Skeletal muscle satellite cell (primary cell): ENCODE measurements around the gene IL10RA. TPM values are rescaled to one million over a fixed set of nuclear protein-coding genes. Genes with fewer than 3 reads are reported as not detected.
"Not testable (repeated sequence)": the region's sequence is repeated elsewhere in the genome, so short reads cannot be mapped to it uniquely, and the experiment has no call there.

Experiments
- H3K27me3 ChIP-seq: 2 replicates; pipeline ENCODE4 v1.7.0; 2013; ENCODE audit warnings: low read length; ENCODE audit not compliant: control insufficient read depth, insufficient read depth
- H3K36me3 ChIP-seq: 2 replicates; pipeline ENCODE4 v1.7.0; 2013; ENCODE audit warnings: mild to moderate bottlenecking, control low read depth, low read length; ENCODE audit not compliant: insufficient read depth
- H3K4me1 ChIP-seq: 2 replicates; pipeline ENCODE4 v1.7.0; 2013; ENCODE audit warnings: low read length; ENCODE audit not compliant: control insufficient read depth, insufficient read depth
- H3K4me2 ChIP-seq: 2 replicates; pipeline ENCODE4 v1.7.0; 2013; ENCODE audit warnings: mild to moderate bottlenecking, low read length
- H3K4me3 ChIP-seq: 2 replicates; pipeline ENCODE4 v1.7.0; 2013; ENCODE audit warnings: low read length
- H3K9ac ChIP-seq: 2 replicates; pipeline ENCODE4 v1.7.0; 2013; ENCODE audit warnings: mild to moderate bottlenecking, low read depth, low read length, moderate library complexity
- H3K9me3 ChIP-seq: replicated peaks from 2 replicates; pipeline ENCODE4 v1.7.0; 2013; ENCODE audit warnings: mild to moderate bottlenecking, control low read depth, low read length
- total RNA-seq: library from RNA; depleted of rRNA; stranded (reverse); fragments of >200 nt; gene quantifications from 2 replicates; pipeline ENCODE4 v1.2.3, GENCODE V29; 2012; rRNA removed

IL10RA gene
- total RNA-seq, result not detected in 2 replicates

DNA sequence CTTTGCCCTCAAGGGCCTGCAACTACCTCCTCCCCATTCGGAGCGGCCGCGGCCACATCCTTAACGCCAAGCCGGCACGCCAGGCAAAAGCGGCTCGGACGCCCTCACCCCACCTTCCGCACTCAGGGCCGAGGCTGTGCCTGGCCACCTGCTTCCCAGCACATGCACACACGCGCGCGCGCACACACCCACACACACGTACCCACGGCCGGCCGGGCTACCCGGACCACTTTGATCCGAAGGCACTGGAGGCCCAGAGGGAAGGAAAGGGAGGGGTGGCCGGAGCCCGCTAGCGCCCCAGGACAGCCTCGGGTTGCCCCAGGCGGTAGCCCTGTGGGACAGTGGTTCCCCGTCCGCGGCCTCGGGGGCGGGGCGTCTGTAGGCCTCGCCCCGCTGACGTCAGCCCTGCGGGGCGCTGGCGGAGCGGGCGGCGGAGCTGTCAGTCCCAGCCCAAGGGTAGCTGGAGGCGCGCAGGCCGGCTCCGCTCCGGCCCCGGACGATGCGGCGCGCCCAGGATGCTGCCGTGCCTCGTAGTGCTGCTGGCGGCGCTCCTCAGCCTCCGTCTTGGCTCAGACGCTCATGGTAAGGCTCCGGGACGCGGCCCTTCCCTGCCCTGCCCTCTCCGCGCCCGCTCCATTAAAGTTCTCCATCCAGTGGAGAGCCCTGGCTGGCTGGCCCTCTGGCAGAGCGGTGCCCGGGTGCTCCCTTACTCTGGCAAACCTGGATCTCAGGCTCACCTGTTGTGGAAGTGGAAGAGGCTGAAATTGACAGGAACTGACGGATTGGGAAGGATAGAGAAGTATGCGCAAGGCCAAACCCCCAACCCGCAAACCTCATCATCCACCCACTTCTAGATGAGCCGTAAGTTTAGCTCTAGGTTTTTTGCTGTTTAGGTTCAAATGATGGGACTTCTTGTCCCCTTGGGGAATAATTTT lies at the start of gene IL10RA:
TSS of gene IL10RA (plus strand) at position 442 of the 935 bp plus-strand sequence. CDS start at position 516, 74 bp downstream.
- H3K36me3 ChIP-seq, result no peaks in the 10 kb centered on the region
- no peak within 1 kb of the TSS for H3K9ac ChIP-seq
- H3K4me1 ChIP-seq, result no peaks in the 10 kb centered on the region
- peaks cover 32% of the 10 kb centered on the region for H3K27me3 ChIP-seq
- no peaks in the 10 kb centered on the region for H3K9me3 ChIP-seq
- H3K4me3 ChIP-seq, result peak within 1 kb of the TSS; percentile 61
- peak within 1 kb of the TSS; percentile 81 for H3K4me2 ChIP-seq

DNA sequence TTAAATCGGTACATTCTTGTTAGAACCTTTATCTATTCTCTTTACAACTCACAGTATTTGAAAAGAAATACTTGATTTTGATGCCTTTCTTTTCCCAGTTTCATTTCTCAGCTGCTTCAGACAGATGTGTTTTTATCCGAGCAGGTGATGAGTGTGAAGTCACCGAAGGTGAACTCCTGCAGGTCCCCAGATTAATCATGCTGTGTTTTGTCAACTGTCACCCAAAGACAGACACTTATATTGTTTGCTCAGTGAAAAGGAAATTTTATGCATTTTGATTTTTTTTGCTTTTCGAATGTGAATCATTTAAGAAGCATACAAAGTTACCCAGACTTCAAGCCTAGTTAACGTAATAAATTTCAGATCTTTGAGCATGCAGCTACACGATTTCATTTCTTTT lies 49.2 kb upstream of the IL10RA start:
- H3K4me2 ChIP-seq, result no peak overlapping the region
- no peaks in the 10 kb centered on the region for H3K9me3 ChIP-seq
- H3K27me3 ChIP-seq, result peaks cover 15% of the 10 kb centered on the region
- no peak overlapping the region for H3K9ac ChIP-seq
- H3K36me3 ChIP-seq, result no peaks in the 10 kb centered on the region
- no peak overlapping the region for H3K4me3 ChIP-seq
- no peaks in the 10 kb centered on the region for H3K4me1 ChIP-seq

DNA sequence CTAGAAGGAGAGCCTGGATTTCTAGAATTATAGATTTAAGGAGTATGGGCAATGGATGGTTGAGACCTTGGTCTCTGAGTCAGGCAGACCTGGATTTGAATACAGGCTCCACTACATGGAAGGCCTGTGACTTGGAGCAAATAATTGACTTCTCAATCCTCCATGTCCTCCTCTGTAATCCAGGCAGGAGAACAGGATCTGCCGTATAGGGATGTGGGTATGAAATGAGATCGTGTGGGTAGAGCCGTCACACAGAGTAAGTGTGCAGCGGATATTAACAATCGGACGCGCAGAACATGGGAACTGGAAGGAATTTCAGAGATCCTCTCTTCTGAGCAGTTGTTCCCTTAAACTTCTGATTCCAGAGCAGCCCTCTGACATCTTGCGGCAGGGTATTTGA lies 45.5 kb upstream of the IL10RA start:
- H3K4me2 ChIP-seq, result no peak overlapping the region
- H3K9me3 ChIP-seq, result no peaks in the 10 kb centered on the region
- peaks cover 25% of the 10 kb centered on the region for H3K27me3 ChIP-seq
- H3K4me1 ChIP-seq, result no peaks in the 10 kb centered on the region
- no peak overlapping the region for H3K4me3 ChIP-seq
- no peaks in the 10 kb centered on the region for H3K36me3 ChIP-seq
- H3K9ac ChIP-seq, result no peak overlapping the region

DNA sequence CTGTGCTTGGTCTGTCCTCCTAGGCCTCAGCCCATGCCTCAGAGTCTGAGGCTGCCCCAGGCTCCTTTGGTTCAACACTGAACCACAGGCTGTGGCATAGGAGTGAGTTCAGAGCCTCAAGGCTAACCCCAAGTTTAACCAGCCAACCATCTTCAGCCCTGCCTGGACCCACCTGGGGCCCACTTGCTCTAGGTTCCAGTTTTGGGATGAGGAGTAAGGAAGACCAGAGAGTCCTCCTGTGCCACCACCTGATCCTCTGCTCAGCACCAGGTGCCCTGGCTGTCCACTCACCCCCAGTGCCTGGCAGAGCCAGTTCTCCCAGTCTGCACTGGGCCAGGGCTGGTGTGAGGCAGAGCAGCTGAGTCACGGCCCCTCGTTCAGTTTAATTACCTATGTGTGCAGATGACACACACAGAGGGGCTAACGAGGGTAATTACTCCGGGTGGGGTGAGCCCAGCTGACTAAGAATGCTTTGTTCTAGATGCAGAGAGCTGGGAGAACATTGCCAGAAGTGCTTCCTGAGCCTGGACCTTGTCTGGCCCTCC lies 45.0 kb upstream of the IL10RA start:
- no peaks in the 10 kb centered on the region for H3K9me3 ChIP-seq
- H3K36me3 ChIP-seq, result no peaks in the 10 kb centered on the region
- no peak overlapping the region for H3K4me2 ChIP-seq
- H3K9ac ChIP-seq, result no peak overlapping the region
- H3K4me3 ChIP-seq, result no peak overlapping the region
- H3K27me3 ChIP-seq, result peaks cover 28% of the 10 kb centered on the region
- H3K4me1 ChIP-seq, result no peaks in the 10 kb centered on the region

DNA sequence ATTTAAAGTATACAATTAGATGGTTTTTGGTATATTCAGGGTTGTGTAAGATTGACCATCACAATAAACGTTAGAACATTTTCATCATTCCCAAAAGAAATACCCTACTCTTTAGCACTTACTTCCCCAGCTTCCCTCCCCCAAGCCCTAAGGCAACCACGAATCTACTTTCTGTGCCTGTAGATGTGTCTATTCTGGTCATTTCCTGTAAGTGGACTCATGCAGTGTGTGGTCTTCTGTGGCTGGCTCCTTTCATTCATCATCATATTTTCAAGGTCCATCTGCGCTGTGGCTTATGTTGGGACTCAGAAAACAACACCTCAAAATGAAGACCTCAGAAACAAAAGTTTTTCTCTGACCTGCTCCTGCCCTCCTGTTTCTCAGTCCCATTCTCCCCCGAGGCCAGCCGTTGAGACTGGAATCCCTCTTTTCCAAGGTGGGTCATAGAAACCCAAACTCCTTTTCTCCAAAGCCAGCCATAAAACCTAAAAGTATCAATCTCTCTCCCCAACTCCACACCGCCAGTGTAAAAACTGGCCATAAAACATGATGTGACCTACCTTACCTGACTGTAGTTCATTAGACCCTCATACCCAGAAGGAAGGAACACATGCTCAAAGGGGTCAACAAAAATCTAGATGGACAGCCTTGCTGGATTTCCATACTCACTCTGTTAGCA lies 44.1 kb upstream of the IL10RA start:
- Histone ChIP-seq H3K27me3 (peaks cover 28% of the 10 kb centered on the region), H3K4me3 (no peak overlapping the region), H3K36me3 (no peaks in the 10 kb centered on the region), H3K9me3 (no peaks in the 10 kb centered on the region), H3K9ac (no peak overlapping the region), H3K4me2 (no peak overlapping the region), H3K4me1 (peaks cover 4% of the 10 kb centered on the region)

DNA sequence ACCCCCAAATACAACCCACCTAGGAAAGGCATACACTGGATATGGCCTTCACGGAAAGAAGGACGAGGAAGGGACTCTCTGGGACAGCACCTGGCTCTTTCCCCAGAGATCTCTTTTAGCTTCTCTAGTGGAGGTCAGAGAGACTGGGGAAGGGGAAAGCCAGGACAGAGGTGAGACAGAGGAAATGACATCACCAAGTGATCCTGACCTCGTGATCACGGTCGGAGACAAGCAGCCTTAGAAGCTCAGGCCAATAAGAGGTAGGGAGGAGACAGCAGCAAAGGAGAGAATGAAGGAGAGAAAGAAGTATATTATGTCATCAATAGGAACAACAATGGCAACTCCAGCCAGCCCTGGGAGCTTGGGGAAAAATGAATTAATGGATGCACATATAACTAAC lies 41.6 kb upstream of the IL10RA start:
- no peak overlapping the region for H3K4me2 ChIP-seq
- no peaks in the 10 kb centered on the region for H3K36me3 ChIP-seq
- no peak overlapping the region for H3K4me3 ChIP-seq
- no peaks in the 10 kb centered on the region for H3K9me3 ChIP-seq
- H3K4me1 ChIP-seq, result peaks cover 4% of the 10 kb centered on the region
- H3K27me3 ChIP-seq, result peaks cover 31% of the 10 kb centered on the region
- no peak overlapping the region for H3K9ac ChIP-seq

DNA sequence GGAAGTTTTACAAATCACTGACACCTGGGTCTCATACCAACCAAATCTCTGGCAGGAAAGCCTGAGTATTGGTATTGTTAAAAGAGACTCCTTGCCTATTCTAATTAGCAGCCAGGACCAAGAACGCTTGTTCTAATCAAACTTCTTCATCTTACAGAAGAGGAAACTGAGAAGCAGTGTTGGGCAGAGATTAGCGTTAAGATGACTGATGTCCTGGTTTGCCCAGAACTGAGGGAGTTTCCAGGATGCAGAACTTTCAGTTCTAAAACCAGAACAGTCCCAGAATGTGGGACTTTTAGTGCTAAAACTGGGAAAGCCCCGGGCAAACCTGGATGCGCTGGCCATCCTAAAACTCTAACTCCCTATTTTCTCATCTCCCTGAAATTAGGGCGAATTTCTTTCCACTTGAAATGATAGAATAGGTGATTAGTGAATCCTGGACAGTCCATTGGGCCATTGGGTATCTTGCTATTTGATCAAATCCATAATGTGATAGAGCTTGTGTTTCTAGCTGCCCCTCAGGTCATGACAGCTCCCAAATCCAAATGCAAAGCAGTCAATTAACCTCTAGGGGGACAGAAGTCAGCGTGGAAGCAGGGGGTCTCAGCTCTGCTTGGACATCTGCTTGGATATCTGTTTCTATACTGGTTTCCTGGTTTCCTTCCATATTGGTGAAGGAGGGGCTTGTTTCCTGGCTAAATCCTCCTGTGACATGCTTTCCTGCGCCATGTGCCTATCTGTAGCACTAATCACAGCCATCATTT lies 41.0 kb upstream of the IL10RA start:
- Histone ChIP-seq H3K27me3 (peaks cover 35% of the 10 kb centered on the region), H3K9me3 (no peaks in the 10 kb centered on the region), H3K4me2 (no peak overlapping the region), H3K4me1 (peaks cover 4% of the 10 kb centered on the region), H3K9ac (no peak overlapping the region), H3K4me3 (no peak overlapping the region), H3K36me3 (no peaks in the 10 kb centered on the region)

DNA sequence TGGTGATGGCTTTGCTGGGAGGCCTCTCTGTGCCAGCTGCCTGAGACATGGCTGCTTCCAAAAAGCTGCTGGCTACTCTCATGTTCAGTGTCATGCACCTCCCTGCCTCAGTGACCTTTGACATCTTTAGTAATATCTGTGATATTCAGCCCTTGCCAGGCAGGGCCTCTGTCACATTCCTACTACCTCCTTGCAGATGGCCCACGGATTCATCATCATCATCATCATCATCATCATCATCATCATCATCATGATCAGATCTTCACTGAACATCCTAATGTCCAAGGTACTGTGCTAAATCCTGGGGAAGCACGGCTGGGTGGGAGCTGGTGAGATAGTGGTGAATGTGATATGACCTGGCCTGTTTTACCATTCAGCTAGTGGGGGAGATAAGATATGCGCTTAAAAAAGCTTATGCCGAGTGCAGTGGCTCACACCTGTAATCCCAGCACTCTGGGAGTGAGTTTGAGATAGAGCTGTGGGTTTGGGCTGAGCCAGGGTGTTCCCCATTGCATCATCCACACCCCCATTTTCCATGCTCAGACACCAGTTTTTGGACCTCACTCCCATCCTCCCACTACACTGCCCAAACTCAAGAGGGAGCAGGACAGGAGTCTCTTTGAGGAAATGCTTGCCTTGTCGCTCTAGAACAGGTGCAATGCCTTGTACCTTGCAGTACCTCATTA lies 39.9 kb upstream of the IL10RA start:
- Histone ChIP-seq H3K9ac (no peak overlapping the region), H3K4me2 (no peak overlapping the region), H3K4me3 (no peak overlapping the region), H3K9me3 (no peaks in the 10 kb centered on the region), H3K27me3 (peaks cover 46% of the 10 kb centered on the region), H3K36me3 (no peaks in the 10 kb centered on the region), H3K4me1 (peaks cover 4% of the 10 kb centered on the region)

DNA sequence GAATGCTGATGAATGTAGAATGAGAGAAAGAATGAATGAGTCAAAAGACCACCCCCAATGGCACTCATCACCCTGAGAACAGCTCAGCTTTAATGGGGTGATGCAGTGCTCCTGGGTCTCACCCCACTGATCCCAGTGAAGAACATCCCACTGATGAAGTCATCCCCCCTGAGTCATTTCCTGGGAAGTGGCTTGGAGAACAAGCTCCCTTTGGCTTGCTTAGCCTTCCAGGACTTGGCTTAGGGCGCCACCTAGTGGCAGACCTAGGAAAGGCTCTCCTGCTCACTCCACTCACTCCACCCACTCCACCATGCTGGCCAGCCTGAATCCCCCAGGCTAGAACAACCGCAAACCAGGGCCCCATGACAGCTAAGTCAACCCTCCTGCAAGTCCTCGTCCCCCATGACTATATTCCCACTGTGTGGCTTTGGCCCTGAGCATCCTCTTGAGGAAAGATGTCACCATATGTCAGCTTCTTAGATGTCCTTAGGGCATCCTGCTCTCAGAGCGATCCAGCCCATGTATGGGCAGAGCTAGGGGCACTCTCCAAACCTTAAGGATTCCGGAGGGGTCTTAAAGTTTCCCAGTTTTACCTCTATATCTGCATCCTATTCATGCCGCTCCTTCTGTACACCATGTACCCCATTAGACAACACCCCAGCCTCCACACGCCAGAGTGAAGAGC lies 39.2 kb upstream of the IL10RA start:
- H3K27me3 ChIP-seq, result peaks cover 46% of the 10 kb centered on the region
- H3K4me2 ChIP-seq, result no peak overlapping the region
- no peak overlapping the region for H3K9ac ChIP-seq
- no peaks in the 10 kb centered on the region for H3K9me3 ChIP-seq
- H3K36me3 ChIP-seq, result no peaks in the 10 kb centered on the region
- no peak overlapping the region for H3K4me3 ChIP-seq
- H3K4me1 ChIP-seq, result peaks cover 4% of the 10 kb centered on the region

DNA sequence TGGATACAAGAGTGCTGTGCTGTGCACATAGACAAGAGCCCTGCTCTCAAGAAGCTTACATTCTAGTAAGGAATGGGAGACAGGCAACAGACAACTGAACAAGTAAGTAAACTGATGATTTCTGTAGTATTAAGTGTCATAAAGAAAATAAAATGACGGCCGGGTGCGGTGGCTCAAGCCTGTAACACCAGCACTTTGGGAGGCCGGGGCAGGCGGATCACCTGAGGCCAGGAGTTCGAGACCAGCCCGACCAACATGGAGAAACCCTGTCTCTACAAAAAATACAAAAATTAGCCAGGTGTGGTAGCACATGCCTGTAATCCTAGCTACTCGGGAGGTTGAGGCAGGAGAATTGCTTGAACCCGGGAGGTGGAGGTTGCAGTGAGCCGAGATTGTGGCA lies 38.4 kb upstream of the IL10RA start:
- not testable (repeated sequence) for H3K4me2 ChIP-seq, H3K4me1 ChIP-seq, H3K9ac ChIP-seq, H3K4me3 ChIP-seq, H3K36me3 ChIP-seq, H3K9me3 ChIP-seq
- peaks cover 42% of the 10 kb centered on the region for H3K27me3 ChIP-seq
